HEK293 (cell line): Measurements from ENCODE around the gene CTDSP1.

Source experiments
- CTCF ChIA-PET: fragments of 350-600 bp; formaldehyde crosslinking; extraction: SDS; loops from one replicate; lab custom pipeline; 2021; ENCODE audit warnings: antibody characterized with exemption; lab: Yijun Ruan, JAX
- POLR2A ChIA-PET: fragments of 300-600 bp; formaldehyde crosslinking; extraction: SDS; loops from one replicate; lab custom pipeline; 2020; ENCODE audit warnings: antibody characterized with exemption, inconsistent platforms; lab: Yijun Ruan, JAX
- H3K27ac ChIP-seq: fragments of 200-500 bp; sonication (Bioruptor generic); 2 replicates; pipeline ENCODE4 v1.5.1; 2014; ENCODE audit warnings: low read depth, low read length, control low read depth, inconsistent platforms; ENCODE audit errors: extremely low read depth
- H3K36me3 ChIP-seq, 2 experiments: fragments of 200-500 bp in 1 of 2; sonication (Bioruptor generic) in 1 of 2; 1 replicate in 1 of 2; 2 replicates in 1 of 2; pipeline ENCODE4 v1.5.1; 2014 to 2017; ENCODE audit warnings: inconsistent platforms in 2 of 2, low read length in 2 of 2; ENCODE audit not compliant: control insufficient read depth in 2 of 2, insufficient read depth in 1 of 2
- H3K4me1 ChIP-seq: fragments of 200-500 bp; sonication (Bioruptor generic); 2 replicates; pipeline ENCODE4 v1.5.1; 2014; ENCODE audit warnings: mild to moderate bottlenecking, low read length, inconsistent platforms; ENCODE audit not compliant: control insufficient read depth, insufficient read depth
- H3K4me3 ChIP-seq: 2 replicates; pipeline ENCODE4 v1.5.1; 2011; ENCODE audit warnings: low read depth, mild to moderate bottlenecking, control low read depth, low read length, moderate library complexity
- H3K9me3 ChIP-seq: fragments of 200-500 bp; sonication (Bioruptor generic); 2 replicates; pipeline ENCODE4 v1.5.1; 2014; ENCODE audit warnings: low read depth, low read length, inconsistent platforms; ENCODE audit not compliant: control insufficient read depth, insufficient read depth
- BCL6B ChIP-seq: fragments of 450-650 bp; formaldehyde crosslinking; IDR thresholded peaks from 2 replicates; pipeline ENCODE4 v1.5.1; 2017; ENCODE audit warnings: missing biosample characterization, missing genetic modification characterization
- HOXD13 ChIP-seq: sonication (generic); formaldehyde crosslinking; IDR thresholded peaks from 2 replicates; pipeline ENCODE4 v1.8.0; 2022; ENCODE audit warnings: missing genetic modification reagents, borderline replicate concordance
- KLF10 ChIP-seq: fragments of 450-650 bp; IDR thresholded peaks from 2 replicates; pipeline ENCODE4 v1.5.1; 2018; ENCODE audit warnings: missing biosample characterization, mild to moderate bottlenecking, missing genetic modification characterization
- MYNN ChIP-seq: fragments of 450-650 bp; formaldehyde crosslinking; IDR thresholded peaks from 2 replicates; pipeline ENCODE4 v1.5.1; 2016; ENCODE audit warnings: missing biosample characterization, missing genetic modification characterization, borderline replicate concordance
- PRDM1 ChIP-seq: fragments of 450-650 bp; formaldehyde crosslinking; IDR thresholded peaks from 2 replicates; pipeline ENCODE4; 2016; ENCODE audit warnings: missing biosample characterization, missing genetic modification characterization
- PRDM10 ChIP-seq: fragments of 450-650 bp; formaldehyde crosslinking; IDR thresholded peaks from 2 replicates; pipeline ENCODE4 v1.5.1; 2016; ENCODE audit warnings: missing biosample characterization, missing genetic modification characterization
- RBAK ChIP-seq: fragments of 450-650 bp; formaldehyde crosslinking; IDR thresholded peaks from 2 replicates; pipeline ENCODE4 v1.5.1; 2016; ENCODE audit warnings: missing biosample characterization, missing genetic modification characterization
- ZBTB6 ChIP-seq: fragments of 450-650 bp; formaldehyde crosslinking; IDR thresholded peaks from 2 replicates; pipeline ENCODE4 v1.5.1; 2017; ENCODE audit warnings: missing biosample characterization, missing genetic modification characterization
- ZBTB7A ChIP-seq: fragments of 450-650 bp; formaldehyde crosslinking; IDR thresholded peaks from 2 replicates; pipeline ENCODE4 v1.5.1; 2016; ENCODE audit warnings: low read depth, missing biosample characterization, missing genetic modification characterization
- ZFP37 ChIP-seq: fragments of 450-650 bp; formaldehyde crosslinking; IDR thresholded peaks from 2 replicates; pipeline ENCODE4 v1.5.1; 2016; ENCODE audit warnings: missing biosample characterization, missing genetic modification characterization
- ZNF114 ChIP-seq: fragments of 450-650 bp; formaldehyde crosslinking; IDR thresholded peaks from 2 replicates; pipeline ENCODE4 v1.5.0; 2017; ENCODE audit warnings: missing biosample characterization, missing genetic modification characterization
- ZNF132 ChIP-seq: fragments of 450-650 bp; formaldehyde crosslinking; IDR thresholded peaks from 2 replicates; pipeline ENCODE4 v1.5.1; 2017; ENCODE audit warnings: missing biosample characterization, missing genetic modification characterization, borderline replicate concordance
- ZNF211 ChIP-seq: fragments of 450-650 bp; formaldehyde crosslinking; IDR thresholded peaks from 2 replicates; pipeline ENCODE4 v1.5.1; 2016; ENCODE audit warnings: low read depth, missing biosample characterization, missing genetic modification characterization
- ZNF221 ChIP-seq: fragments of 450-650 bp; formaldehyde crosslinking; IDR thresholded peaks from 2 replicates; pipeline ENCODE4 v1.5.1; 2017; ENCODE audit warnings: missing biosample characterization, missing genetic modification characterization, borderline replicate concordance
- ZNF366 ChIP-seq: fragments of 450-650 bp; formaldehyde crosslinking; conservative IDR thresholded peaks from 2 replicates; pipeline ENCODE4 v1.5.1; 2016; ENCODE audit warnings: missing biosample characterization, missing genetic modification characterization
- ZNF423 ChIP-seq: fragments of 450-650 bp; formaldehyde crosslinking; IDR thresholded peaks from 2 replicates; pipeline ENCODE4 v1.5.1; 2016; ENCODE audit warnings: missing biosample characterization, missing genetic modification characterization
- ZNF561 ChIP-seq: fragments of 450-650 bp; IDR thresholded peaks from 2 replicates; pipeline ENCODE4 v1.5.1; 2018; ENCODE audit warnings: missing biosample characterization, missing genetic modification characterization, borderline replicate concordance
- ZNF677 ChIP-seq: fragments of 450-650 bp; IDR thresholded peaks from 2 replicates; pipeline ENCODE4 v1.5.0; 2018; ENCODE audit warnings: missing biosample characterization, mild to moderate bottlenecking, missing genetic modification characterization, moderate library complexity
- ZNF837 ChIP-seq: fragments of 450-650 bp; formaldehyde crosslinking; IDR thresholded peaks from 2 replicates; pipeline ENCODE4 v1.5.1; 2016; ENCODE audit warnings: missing biosample characterization, missing genetic modification characterization

Gene CTDSP1

GRCh38 chr2:218419630-218420216, 20.1 kb downstream of the CTDSP1 start:
- H3K9me3 ChIP-seq, result no peaks in the 10 kb centered on the region
- no peaks in the 10 kb centered on the region for H3K36me3 ChIP-seq
- ChIA-PET POLR2A (interaction anchor here (0.7 kb wide), 1 partner anchor 13 kb away, joined by 3 read pairs; no protein-coding TSS in a partner anchor), CTCF (no interaction called here)
- H3K4me1 ChIP-seq, result no peaks in the 10 kb centered on the region
- TF ChIP-seq PRDM1, result no peak
- no peak for TF ChIP-seq HOXD13 (CRISPR knock-in tag)
- no peak for TF ChIP-seq ZNF221 (tag by site-specific recombination)
- no peak for TF ChIP-seq ZNF114 (tag by site-specific recombination)
- no peak for TF ChIP-seq ZBTB7A
- TF ChIP-seq ZNF366, result no peak
- TF ChIP-seq MYNN, result no peak
- no peak for TF ChIP-seq ZNF211 (tag by site-specific recombination)
- no peak for TF ChIP-seq PRDM10 (tag by site-specific recombination)
- no peak for TF ChIP-seq ZNF561 (tag by site-specific recombination)
- TF ChIP-seq ZNF132 (tag by site-specific recombination), result no peak
- TF ChIP-seq ZNF677 (tag by site-specific recombination), result no peak
- TF ChIP-seq ZBTB6, result no peak
- TF ChIP-seq ZNF423 (tag by site-specific recombination), result no peak
- no peak for TF ChIP-seq ZNF837 (tag by site-specific recombination)
- no peak for TF ChIP-seq KLF10 (tag by site-specific recombination)
- no peak for TF ChIP-seq BCL6B
- no peak for TF ChIP-seq ZFP37 (tag by site-specific recombination)
- H3K27ac ChIP-seq, result no peak overlapping the region
- no peak overlapping the region for H3K4me3 ChIP-seq

GRCh38 chr2:218421027-218421426, 21.4 kb downstream of the CTDSP1 start:
- H3K36me3 ChIP-seq, result no peaks in the 10 kb centered on the region
- H3K27ac ChIP-seq, result no peak overlapping the region
- no peak overlapping the region for H3K4me3 ChIP-seq
- no peak for TF ChIP-seq RBAK
- no peak for TF ChIP-seq ZNF221 (tag by site-specific recombination)
- POLR2A ChIA-PET, result interaction anchor here (0.6 kb wide), 1 partner anchor 111 kb away, joined by 5 read pairs; no protein-coding TSS in a partner anchor
- no peaks in the 10 kb centered on the region for H3K4me1 ChIP-seq
- H3K9me3 ChIP-seq, result no peaks in the 10 kb centered on the region
- CTCF ChIA-PET, result no interaction called here
